ENCODE results near the gene IFT22.
"Not testable (repeated sequence)": the region's sequence is repeated elsewhere in the genome, so short reads cannot be mapped to it uniquely, and the experiment has no call there.

Gene IFT22

DNA sequence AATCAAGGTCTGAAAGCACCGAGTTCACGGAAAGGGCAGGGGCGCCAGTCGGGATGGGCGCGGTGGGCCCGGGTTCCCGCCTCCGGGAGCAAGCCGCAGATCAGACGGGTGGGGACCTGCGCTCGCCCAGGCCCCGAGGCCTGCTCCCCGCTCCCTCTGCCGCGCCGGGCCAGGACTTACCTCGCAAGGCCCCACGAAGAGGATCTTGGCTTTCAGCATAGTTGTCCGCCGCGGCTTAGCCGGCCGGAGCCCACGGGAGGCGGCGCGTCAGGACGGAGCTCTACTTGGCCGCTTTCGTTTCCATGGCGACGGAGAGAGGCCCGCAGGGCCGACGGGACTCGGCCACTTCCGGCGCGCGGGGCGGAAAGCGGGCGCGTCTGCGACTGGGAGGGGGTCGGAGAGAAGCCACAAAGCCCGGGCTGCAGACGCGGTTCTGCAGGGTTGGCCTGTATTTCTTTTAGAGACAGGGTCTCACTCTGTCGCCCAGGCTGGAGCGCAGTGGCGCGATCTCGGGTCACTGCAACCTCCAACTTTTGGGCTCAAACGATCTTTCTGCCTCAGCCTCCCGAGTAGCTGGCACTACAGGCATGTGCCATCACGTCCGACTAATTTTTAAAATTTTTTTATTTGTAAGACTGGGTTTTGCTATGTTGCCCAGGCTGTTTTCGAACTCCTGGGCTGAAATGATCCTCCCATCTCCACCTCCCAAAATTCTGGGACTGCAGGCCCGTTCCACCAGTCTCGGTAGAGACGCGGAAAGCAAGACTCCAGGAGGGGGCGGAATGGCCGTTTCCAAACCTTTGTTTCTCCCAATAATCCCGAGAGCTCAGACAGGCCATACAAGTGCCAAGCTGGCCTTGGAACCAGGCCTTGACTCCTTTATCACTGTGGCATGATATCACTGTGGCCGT lies at the start of gene IFT22:
Gene IFT22 (minus strand): TSS at position 322 of the 911 bp plus-strand sequence. CDS start 103 bp downstream, at position 219.
- Mint-ChIP-seq H3K9me3 (no peaks in the 10 kb centered on the region), H3K4me3 (peak within 1 kb of the TSS; percentile 93 to 96), H3K27me3 (no peaks in the 10 kb centered on the region), H3K4me1 (peaks cover 10% of the 10 kb centered on the region), H3K27ac (peak within 1 kb of the TSS; percentile 73 to 95)
- peak; percentile 98 for ATAC-seq
- peak; percentile 82 to 86 for DNase-seq

DNA sequence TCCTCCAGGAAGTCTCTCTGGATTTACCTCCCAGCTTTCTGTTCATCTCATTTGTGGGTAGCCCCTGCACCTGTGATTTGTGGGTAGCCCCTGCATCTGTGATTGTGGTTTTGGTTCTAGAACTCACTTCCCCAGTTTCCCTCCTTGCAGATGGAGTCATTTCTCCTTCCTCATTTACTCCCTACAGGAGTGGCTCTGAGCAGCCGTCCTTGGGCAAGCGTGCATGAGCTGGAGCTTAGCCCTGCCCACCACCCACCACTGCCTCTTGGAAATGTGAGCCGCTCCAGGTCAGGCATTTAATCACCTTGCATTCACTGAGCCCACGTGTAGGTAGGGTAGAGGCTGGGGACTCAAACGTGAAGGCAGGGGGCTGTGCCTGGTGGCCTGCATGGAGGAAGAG lies 49.2 kb upstream of the IFT22 start:
- Mint-ChIP-seq H3K9me3 (no peaks in the 10 kb centered on the region), H3K27me3 (peaks cover 9% of the 10 kb centered on the region)

DNA sequence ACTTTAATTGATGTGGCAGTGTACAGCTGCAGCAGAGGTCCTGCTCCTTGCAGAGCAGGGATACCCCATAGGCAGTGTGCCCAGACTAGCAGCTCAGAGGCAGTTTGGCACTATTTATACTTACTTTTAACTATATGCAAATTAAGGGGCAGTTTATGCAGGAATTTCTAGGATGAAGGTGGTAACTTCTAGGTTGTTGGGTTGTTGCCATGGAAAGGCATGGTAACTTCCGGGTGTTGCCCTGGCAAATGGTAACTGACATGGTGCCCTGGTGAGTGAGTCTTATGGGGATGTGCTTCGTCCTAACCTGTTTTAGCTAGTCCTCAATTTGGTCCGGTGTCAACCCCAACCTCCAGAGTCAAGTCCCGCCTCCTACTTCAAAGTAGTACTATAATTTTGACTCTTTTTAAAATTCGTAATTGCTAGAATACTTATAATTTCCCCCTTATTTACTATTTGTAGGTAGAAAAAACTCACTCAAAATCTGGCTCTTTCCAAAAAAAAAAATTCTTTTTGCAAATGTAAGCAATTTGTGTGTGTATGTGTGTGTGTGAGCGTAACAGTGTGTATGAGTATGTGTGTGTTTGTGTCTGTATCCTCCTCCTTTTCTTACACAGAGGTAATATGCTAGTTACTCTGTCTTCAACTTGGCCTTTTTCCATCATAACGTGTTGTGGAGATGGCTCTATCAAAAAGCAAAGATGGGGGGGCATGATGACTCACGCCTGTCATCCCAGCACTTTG lies 47.0 kb upstream of the IFT22 start:
- H3K27ac Mint-ChIP-seq = no peak overlapping the region
- ATAC-seq = no peak
- H3K27me3 Mint-ChIP-seq = peaks cover 25% of the 10 kb centered on the region
- H3K4me1 Mint-ChIP-seq = peaks cover 37% of the 10 kb centered on the region
- no peak for DNase-seq
- H3K9me3 Mint-ChIP-seq = no peaks in the 10 kb centered on the region
- H3K4me3 Mint-ChIP-seq = no peak overlapping the region

More for the DNA sequence above, 49.2 kb upstream of the IFT22 start:
- H3K4me3 Mint-ChIP-seq = no peak overlapping the region
- H3K27ac Mint-ChIP-seq = peak overlapping the region in 1 of 2 donors; percentile 42
- H3K4me1 Mint-ChIP-seq = peaks cover 22% of the 10 kb centered on the region
- DNase-seq (no peak), ATAC-seq (no peak)

DNA sequence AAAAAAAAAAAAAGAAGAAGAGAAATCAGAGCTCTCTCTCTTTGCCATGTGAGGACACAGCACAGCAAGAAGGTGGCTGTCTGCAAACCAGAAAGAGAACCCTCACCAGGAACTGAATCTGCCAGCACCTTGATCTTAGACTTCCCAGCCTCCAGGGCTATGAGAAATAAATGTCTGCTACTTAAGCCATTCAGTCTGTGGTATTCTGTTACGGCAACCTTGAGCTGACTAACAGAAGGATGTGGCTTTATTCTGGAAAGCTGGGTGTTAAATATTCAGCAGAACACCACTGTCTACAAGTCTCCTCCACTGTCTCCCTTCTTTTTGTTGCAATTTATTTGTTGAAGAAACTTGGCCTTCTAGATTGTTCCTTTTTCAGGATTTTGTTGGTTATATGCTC lies 46.1 kb upstream of the IFT22 start:
- H3K4me1 Mint-ChIP-seq = peaks cover 37% of the 10 kb centered on the region
- peaks cover 25% of the 10 kb centered on the region for H3K27me3 Mint-ChIP-seq
- H3K9me3 Mint-ChIP-seq = no peaks in the 10 kb centered on the region
- DNase-seq = no peak
- peak; percentile 53 for ATAC-seq
- H3K4me3 Mint-ChIP-seq = no peak overlapping the region
- no peak overlapping the region for H3K27ac Mint-ChIP-seq

DNA sequence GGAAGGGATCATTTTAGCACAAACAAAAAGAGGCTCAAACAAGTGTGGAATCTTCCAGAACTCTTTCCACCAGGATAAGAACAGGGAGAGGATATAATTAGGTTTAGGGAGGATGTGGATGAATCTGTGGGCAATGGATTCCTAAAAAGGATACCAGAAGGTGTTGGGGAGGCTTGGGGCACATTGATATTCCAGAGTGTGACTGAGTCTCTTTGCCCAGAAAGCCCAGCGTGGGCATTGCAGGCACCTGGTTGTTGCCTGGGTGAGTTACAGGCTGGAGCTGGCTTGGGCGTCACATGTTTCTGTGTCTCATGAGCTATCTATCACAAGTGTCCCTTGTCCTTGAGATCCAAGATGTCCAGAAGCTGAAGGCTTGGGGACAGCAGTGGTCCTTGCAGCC lies 44.3 kb upstream of the IFT22 start:
- Mint-ChIP-seq H3K4me3 (no peak overlapping the region), H3K4me1 (peaks cover 35% of the 10 kb centered on the region), H3K27me3 (peaks cover 34% of the 10 kb centered on the region), H3K9me3 (no peaks in the 10 kb centered on the region), H3K27ac (no peak overlapping the region)
- no peak for ATAC-seq
- DNase-seq = no peak

DNA sequence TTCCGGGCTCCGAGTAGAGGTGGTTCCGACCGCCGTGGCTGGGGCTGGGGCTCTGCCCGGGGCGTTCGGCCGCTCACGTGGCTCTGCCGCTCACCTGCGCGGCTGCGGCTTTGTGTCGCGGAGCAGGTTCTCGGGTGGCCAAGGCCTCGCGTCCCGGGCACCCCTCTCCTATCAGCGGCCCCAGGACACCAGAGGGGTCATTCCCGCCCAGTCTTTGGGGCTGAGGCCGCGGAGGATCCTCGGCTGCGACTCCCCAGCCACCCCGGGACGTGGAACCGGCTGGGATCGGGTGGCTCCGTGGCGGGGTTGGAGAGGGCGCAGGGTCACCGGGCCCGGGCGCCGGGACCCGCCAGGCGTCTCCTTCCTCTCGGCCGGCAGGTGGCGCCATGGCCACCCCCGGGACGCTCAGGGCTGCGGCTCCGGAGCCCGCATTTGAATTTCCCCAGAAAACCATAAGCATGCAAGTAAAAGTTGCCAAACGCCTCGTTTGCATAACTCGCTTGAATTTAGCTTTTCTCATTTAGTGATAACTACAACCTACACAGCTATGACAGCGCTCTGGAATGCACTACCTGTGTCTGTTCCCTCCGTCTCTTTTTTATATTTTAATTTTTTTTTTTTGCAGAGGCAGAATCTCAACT lies 42.2 kb upstream of the IFT22 start:
- H3K27ac Mint-ChIP-seq = no peak overlapping the region
- H3K4me3 Mint-ChIP-seq = peak overlapping the region; percentile 26 to 54
- peaks cover 30% of the 10 kb centered on the region for H3K27me3 Mint-ChIP-seq
- no peaks in the 10 kb centered on the region for H3K9me3 Mint-ChIP-seq
- ATAC-seq (peak; percentile 93), DNase-seq (peak; percentile 73 to 74)
- peaks cover 26% of the 10 kb centered on the region for H3K4me1 Mint-ChIP-seq

DNA sequence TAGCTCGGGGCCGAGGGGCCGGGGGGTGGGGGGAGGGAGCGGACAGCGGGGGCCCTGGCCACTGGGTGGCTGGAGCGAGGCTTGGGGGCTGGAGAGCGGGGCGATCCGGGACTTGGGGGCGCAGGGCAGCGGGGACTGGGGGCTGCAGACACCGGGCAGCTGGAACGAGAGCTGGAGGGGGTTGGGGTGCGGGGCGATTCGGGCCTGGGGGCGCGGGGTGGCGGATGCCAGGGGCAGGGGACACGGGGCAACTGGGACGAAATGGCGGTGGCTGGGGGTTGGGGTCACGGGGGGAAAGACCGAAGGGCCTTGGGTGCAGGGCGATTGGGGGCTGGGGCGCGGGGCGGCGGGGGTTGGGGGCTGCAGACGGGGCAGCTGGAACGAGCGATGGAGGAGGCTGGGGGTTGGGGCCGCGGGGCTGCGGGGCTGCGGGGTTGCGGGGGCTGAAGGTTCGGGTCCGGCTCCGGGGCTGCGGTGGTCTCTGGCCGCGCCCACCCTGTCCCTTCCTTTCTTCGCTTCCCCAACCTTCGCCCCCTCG lies 41.7 kb upstream of the IFT22 start:
- H3K9me3 Mint-ChIP-seq = no peaks in the 10 kb centered on the region
- DNase-seq (no peak), ATAC-seq (no peak)
- H3K4me3 Mint-ChIP-seq = peak overlapping the region in 1 of 2 donors; percentile 54
- H3K27ac Mint-ChIP-seq = no peak overlapping the region
- H3K4me1 Mint-ChIP-seq = peaks cover 20% of the 10 kb centered on the region
- H3K27me3 Mint-ChIP-seq = peaks cover 30% of the 10 kb centered on the region

DNA sequence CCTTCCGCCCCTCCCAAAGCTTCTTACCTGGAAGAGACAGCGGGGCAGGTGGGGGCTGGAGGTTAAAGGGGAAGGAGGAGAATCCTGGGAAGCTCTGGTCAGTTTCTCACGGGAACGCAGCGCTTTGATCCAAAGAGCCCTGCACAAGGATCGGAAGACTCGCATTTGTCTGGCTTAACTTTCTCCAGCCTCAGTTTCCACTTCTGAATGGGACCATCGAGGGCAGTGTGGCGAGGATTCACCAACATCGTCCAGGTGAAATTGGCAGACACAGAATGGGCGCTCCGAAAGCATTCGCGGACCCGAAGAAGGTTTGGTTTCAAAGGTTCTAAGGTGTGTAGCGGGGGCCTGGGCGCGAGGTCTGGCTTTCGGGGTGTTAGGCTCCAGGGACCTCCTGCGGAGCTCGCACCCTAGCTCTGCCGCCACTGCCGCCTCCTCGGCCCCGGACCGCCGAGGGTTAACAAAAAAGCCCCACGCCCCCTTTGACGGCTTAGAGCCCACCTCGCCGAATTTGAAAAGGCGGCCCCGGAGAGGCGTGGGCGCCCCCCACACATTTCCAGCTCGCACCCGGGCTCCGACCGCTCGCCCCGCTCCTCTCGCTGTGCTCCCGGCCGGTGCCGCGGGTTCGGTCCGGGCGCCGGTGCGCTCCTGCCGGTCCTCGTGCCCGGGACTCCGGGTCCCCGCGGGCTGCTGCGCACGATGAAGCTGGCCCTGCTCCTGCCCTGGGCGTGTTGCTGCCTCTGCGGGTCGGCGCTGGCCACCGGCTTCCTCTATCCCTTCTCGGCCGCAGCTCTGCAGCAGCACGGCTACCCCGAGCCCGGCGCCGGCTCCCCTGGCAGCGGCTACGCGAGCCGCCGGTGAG lies 41.0 kb upstream of the IFT22 start, which contains the start of gene COL26A1:
Gene COL26A1 (plus strand): TSS at position 542 of the 862 bp plus-strand sequence. CDS start 158 bp downstream, at position 700.
- no peaks in the 10 kb centered on the region for H3K9me3 Mint-ChIP-seq
- ATAC-seq (peak; percentile 35), DNase-seq (peak in 1 of 2 donors; percentile 28)
- H3K27me3 Mint-ChIP-seq = peaks cover 30% of the 10 kb centered on the region
- peaks cover 15% of the 10 kb centered on the region for H3K4me1 Mint-ChIP-seq
- H3K4me3 Mint-ChIP-seq = peak within 1 kb of the TSS; percentile 19 to 54
- no peak within 1 kb of the TSS for H3K27ac Mint-ChIP-seq

DNA sequence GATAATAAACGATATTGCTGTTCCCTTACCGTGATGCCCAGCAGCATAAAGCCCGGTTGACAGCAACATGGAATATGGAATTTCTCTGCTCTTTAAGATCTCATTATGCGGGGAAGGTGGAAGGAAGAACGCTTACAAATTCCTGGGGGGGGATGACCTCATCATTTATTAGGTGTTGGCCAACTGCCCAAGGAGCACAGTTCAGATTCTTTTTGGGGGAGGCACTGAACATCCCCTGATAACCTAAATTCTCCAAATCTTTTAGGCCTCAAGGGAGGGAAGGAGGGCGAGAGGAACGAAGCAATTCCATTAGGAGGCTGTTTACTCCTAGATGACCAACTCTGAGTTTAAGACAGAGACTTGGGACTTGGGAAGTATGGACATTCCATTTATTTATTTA lies 35.8 kb upstream of the IFT22 start:
- no peak overlapping the region for H3K4me3 Mint-ChIP-seq
- H3K27me3 Mint-ChIP-seq = peaks cover 9% of the 10 kb centered on the region
- no peak for DNase-seq

DNA sequence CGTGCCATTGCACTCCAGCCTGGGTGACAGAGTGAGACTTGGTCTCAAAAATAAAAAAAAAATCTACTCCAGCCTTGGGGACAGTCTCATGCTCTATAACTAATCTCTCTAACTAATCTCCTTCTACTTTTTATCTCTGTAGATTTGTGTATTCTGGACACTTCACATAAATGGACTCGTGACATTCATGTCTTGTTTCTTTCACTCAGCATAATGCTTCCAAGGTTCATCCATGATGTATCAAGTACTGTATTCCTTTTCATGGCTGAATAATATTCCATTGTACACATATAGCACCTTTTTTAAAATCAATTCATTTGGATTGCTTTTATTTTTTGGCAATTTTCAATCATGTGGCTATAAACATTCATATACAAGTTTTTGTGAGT lies 31.3 kb upstream of the IFT22 start:
- H3K27me3 Mint-ChIP-seq = no peaks in the 10 kb centered on the region
- DNase-seq (no peak), ATAC-seq (no peak)
- no peaks in the 10 kb centered on the region for H3K9me3 Mint-ChIP-seq
- peaks cover 14% of the 10 kb centered on the region for H3K4me1 Mint-ChIP-seq
- no peak overlapping the region for H3K27ac Mint-ChIP-seq
- H3K4me3 Mint-ChIP-seq = no peak overlapping the region

More for the DNA sequence above, 35.8 kb upstream of the IFT22 start:
- ATAC-seq = no peak
- Mint-ChIP-seq H3K4me1 (peaks cover 7% of the 10 kb centered on the region), H3K9me3 (no peaks in the 10 kb centered on the region), H3K27ac (no peak overlapping the region)

DNA sequence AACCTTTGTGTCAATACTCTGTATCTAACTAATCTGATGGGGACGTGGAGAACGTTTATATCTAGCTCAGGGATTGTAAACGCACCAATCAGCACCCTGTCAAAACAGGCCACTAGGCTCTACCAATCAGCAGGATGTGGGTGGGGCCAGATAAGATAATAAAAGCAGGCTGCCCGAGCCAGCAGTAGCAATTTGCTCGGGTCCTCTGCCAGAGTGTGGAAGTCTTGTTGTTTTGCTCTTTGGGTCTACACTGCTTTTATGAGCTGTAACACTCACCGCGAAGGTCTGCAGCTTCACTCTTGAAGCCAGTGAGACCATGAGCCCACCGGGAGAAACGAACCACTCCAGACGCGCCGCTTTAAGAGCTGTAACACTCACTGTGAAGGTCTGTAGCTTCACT lies 27.7 kb upstream of the IFT22 start:
- H3K4me1 Mint-ChIP-seq = peaks cover 14% of the 10 kb centered on the region
- not testable (repeated sequence) for H3K4me3 Mint-ChIP-seq, ATAC-seq, DNase-seq, H3K9me3 Mint-ChIP-seq, H3K27ac Mint-ChIP-seq, H3K27me3 Mint-ChIP-seq

DNA sequence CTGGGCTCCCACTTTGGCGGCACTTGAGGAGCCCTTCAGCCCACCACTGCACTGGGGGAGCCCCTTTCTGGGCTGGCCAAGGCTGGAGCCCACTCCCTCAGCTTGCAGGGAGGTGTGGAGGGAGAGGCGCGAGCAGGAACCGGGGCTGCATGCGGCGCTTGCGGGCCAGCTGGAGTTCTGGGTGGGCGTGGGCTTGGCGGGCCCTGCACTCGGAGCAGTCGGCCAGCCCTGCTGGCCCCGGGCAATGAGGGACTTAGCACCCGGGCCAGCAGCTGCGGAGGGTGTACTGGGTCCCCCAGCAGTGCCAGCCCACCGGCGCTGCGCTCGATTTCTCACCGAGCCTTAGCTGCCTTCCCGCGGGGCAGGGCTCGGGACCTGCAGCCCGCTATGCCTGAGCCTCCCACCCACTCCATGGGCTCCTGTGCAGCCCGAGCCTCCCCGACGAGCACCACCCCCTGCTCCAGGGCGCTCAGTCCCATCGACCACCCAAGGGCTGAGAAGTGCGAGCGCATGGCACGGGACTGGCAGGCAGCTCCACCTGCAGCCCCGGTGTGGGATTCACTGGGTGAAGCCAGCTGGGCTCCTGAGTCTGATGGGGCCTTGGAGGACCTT lies 26.9 kb upstream of the IFT22 start:
- not testable (repeated sequence) for H3K27ac Mint-ChIP-seq, ATAC-seq, H3K9me3 Mint-ChIP-seq, DNase-seq, H3K4me3 Mint-ChIP-seq, H3K27me3 Mint-ChIP-seq
- H3K4me1 Mint-ChIP-seq = peaks cover 14% of the 10 kb centered on the region

DNA sequence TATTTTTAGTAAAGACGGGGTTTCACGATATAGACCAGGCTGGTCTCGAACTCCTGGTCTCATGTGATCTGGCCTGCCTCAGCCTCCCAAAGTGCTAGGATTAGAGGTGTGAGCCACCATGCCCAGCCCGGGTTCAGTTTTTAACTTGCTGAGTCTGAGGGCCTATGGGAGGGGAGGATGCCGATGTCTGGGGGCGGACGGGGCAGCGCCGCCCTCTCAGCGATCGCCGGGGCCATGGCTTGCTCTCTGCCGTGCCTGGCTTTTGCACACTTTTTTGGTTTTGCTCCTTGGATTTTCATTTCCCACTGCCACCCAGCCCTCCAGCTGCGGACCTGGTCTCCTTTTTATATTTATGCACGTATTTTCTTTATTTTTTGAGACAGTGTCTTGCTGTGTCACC lies 25.9 kb upstream of the IFT22 start:
- DNase-seq = no peak
- Mint-ChIP-seq H3K27ac (no peak overlapping the region), H3K4me3 (no peak overlapping the region), H3K27me3 (no peaks in the 10 kb centered on the region), H3K4me1 (peaks cover 7% of the 10 kb centered on the region), H3K9me3 (no peaks in the 10 kb centered on the region)
- ATAC-seq = no peak

DNA sequence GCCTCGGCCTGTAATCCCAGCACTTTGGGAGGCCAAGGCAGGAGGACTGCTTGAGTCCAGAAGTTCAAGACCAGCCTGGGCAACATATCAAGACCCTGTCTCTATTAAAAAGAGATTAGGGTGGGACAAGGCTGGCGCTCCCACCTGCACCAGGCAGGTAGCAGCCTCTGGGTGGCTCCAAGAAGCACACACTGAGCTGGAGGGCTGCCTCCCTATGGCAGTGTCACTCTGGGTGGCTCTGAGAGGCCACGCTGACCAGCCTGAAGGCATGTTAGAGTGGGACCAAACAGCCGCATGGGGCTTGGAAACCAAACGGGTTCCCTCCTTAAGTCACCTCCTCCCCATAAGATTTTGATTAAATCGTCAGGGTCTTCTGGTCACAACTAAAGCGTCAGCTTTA lies 21.3 kb upstream of the IFT22 start:
- ATAC-seq (no peak), DNase-seq (no peak)
- Mint-ChIP-seq H3K9me3 (no peaks in the 10 kb centered on the region), H3K27me3 (no peaks in the 10 kb centered on the region), H3K27ac (no peak overlapping the region), H3K4me3 (no peak overlapping the region), H3K4me1 (no peaks in the 10 kb centered on the region)

All from stimulated activated naive CD8-positive, alpha-beta T cell treated with anti-CD3 and anti-CD28 coated beads, Interleukin-15, amount 100 ng/mL, for 72 hours (primary cell).